NCI-H1417 (cell line): Measurements from ENCODE around the gene B4GALT7.
"Not testable (repeated sequence)": the region's sequence is repeated elsewhere in the genome, so short reads cannot be mapped to it uniquely, and the experiment has no call there.

Experiments
- DNase-seq, 3 experiments: peaks; one replicate each; lab custom pipeline; 2025; lab: John Stamatoyannopoulos, UW

The B4GALT7 gene

DNA sequence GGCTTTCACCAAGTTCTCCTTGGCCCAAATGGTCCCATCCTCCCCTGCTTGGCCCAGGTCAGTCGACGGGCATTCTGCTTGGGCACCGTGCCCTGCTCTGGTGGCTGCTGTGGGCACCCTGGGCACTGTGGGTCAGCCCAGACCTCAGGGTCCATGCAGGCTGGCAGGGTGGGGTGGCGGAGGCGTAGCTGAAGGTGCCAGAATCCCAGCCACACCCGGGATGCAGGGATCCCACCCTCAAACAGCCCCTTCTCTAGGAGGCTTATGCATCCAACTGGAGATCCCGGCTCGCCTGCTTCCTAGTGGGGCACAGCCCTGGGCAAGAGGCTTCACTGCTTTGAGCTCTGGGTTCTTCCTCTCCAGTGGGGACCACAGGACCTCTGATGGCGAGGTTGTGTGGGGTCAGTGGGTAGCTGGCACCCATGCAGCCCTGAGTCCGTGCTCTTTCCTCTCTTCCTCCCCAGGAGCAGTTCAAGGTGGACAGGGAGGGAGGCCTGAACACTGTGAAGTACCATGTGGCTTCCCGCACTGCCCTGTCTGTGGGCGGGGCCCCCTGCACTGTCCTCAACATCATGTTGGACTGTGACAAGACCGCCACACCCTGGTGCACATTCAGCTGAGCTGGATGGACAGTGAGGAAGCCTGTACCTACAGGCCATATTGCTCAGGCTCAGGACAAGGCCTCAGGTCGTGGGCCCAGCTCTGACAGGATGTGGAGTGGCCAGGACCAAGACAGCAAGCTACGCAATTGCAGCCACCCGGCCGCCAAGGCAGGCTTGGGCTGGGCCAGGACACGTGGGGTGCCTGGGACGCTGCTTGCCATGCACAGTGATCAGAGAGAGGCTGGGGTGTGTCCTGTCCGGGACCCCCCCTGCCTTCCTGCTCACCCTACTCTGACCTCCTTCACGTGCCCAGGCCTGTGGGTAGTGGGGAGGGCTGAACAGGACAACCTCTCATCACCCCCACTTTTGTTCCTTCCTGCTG lies 9.4 kb downstream of the B4GALT7 start:
- DNase-seq: no peak

DNA sequence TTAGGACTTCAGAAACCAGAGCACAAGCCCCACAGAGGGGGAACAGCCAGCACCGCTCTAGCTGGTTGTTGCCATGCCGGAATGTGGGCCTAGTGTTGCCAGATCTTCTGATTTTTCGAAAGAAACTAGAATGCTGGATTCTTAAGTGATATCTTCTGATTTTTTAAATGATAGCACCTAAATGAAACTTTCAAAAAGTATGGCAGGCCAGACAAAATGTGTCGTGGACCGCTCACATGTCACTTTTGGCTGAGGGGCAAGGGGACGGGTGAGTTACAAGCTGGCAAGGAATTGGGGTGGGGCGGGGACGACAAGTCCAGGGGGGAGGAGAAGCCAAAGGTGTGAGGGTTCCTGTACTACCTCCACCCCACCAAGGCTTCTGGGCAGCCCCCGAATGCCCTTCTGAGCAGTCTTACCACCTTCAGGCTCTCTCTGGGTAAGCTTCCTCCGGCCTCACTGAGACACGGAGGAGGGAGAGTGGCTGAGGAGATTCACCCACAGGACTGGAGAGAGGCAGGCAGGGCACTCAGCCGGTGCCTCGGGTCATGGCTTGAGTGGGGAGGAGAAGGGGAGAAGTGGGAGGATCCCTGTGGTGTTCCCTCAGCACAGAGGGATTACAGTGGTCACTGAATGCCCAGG lies 10.3 kb downstream of the B4GALT7 start:
- no peak for DNase-seq

DNA sequence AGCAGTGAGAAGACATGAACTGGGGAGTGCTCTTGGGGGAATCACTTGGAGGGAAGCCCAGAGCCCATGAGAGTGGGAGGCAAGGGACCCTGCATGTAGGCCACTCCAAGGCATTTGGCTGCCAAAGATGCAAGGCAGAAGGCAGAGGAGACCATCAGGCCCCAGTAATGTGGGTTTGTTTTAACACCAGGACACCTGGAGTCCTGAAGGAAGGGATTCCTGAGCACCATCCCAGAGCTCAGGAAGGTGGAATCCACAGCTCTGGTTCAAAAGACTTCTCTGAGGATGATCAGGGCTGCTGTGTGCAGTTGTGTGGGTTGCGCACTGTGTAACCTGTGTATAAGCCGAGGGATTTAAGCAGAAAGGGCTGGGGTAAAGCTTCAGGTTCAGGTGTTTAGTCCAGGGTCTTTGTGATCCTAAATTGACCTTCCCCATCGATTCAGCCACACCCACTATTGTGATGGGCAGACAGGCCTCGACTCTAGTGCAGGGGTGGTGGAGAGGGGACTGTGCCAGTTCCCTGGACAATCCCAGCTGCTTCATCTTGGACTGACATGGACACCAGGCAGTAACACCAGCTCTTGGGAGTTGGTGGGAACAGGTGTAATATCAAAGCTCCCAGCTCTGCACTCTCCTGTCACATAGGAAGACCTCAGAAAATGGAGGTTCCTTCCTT lies 11.0 kb downstream of the B4GALT7 start:
- no peak for DNase-seq

DNA sequence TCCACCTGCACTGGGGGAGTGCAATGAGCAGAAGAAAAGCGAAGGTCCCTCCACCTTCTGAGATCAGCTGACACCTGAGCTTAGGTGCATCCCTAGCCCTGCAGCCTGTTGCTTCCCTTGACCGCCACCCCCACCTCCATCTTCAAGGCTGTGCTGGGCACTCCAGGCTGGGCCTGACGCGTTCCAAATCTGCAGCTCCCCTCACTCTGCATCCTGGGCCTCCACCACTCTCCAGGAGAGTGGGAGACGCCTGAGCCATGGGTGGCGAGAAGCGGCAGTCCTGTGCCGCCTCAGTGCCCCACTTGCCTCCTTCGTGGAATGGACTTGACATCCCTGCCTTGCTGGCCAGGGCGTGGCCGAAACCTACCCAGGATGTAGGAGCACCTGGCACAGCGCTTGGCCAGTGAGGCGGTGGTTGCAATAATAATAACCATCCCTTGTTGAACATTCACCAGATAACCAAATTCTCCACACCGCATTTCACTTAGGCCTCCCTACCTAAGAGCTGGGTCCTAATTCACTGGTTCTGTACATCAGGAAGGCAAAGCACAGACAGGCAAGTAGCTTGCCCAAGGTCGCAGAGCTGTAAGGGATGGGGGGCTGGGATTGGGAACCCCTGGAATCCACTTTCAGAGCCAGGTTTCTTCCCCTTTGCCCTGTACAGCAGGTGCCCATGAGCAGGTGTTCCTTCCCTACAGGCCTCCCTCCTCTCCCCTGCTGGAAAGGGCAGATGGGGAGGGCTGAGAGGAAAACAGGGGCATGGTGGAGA lies 11.7 kb downstream of the B4GALT7 start:
- DNase-seq: no peak

DNA sequence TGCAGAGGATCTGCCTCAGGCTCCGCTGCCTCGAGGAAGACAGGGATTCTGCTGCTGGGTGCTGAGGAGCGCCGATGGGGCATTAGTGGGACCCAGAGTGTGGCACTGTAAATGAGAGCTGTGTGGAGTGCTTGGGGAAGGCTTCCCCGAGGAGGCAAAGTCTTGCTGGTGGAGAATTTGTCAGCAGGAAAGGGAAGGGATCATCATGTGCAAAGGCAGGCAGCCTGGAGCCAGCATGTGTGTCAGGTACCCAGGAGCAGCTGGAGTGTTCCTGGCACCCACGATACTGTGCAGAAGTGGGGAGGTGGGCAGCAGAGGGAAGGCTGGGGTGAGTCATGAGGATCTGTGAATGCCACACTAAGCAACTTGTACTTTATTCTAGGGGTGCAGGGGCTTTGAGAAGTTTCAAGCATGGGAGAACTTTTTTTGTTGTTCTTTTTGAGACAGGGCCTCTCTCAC lies 12.3 kb downstream of the B4GALT7 start:
- no peak for DNase-seq

DNA sequence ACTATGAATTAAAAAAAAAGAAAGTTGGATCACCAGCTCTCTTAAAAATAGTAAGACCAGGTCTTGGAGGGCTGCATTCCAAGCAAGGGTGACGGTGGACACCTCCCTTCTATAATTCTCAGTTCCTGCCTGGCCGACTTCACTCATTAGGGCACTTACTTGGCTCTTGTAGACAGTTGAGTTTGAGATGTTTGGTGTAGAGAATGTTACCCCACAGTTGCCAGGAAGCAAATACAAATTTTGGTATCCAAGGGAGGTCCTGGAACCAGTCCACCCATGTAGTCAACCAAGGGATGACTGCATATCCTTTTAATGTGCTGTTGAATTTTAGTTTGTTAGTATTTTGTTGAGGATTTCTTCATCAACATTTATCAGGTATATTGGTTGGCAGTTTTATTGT lies 20.6 kb downstream of the B4GALT7 start:
- DNase-seq: no peak

DNA sequence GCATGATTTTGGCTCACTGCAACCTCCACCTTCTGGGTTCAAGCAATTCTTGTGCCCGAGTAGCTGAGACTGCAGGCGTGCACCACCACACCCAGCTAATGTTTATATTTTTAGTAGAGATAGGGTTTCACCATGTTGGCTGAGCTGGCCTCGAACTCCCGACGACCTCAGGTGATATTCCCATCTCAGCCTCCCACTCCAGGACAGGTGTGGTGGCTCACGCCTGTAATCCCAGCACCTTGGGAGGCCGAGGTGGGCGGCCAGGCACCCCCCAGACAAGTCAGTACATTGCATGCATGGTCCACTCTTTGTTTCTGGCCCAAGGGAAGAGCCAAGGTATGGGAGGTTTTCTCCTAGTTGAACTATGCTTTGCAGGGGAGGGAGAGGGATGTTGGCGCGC lies 24.2 kb downstream of the B4GALT7 start:
- not testable (repeated sequence) for DNase-seq

DNA sequence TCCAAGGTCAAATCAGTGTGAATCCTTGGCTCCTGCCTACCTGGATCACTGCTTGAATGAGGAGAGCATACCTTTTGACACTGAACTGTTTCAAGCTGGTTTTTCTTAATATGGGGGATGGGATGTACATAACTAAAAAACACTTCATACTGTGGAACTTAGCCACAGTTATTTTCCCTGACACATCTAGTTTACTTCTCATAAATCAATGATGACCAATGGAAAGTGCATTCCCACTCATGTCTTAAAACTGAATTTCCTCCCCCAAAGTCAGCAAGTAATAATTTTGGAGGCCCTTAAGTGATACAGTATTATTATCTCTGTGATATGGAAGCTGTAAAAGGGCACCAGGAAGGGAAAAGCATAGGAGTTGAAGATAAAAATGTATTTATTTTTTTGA lies 30.3 kb downstream of the B4GALT7 start:
- not testable (repeated sequence) for DNase-seq

DNA sequence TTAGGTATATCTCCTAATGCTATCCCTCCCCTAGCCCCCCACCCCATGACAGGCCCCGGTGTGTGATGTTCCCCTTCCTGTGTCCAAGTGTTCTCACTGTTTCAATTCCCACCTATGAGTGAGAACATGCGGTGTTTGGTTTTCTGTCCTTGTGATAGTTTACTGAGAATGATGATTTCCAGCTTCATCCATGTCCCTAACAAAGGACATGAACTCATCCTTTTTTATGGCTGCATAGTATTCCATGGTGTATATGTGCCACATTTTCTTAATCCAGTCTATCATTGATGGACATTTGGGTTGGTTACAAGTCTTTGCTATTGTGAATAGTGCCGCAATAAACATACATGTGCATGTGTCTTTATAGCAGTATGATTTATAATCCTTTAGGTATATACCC lies 35.0 kb downstream of the B4GALT7 start:
- not testable (repeated sequence) for DNase-seq

DNA sequence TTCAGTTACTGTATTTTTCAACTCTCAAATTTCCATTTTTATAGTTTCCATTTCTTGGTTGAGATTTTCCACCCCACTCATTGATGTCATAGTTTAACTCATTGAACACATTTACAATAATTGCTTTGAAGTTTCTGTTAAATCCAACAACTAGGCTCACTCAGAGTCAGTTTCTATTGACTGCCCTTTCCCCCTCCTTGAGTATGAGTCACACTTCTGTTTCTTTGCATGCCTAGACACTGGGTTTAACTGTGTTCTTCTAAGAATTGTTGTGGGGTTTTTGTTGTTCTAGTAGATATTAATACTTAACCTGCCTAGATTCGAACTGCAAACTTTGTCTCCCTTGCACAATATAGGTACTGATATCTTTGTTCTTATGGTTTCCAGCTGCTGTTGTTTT lies 45.5 kb downstream of the B4GALT7 start:
- DNase-seq: not testable (repeated sequence)

DNA sequence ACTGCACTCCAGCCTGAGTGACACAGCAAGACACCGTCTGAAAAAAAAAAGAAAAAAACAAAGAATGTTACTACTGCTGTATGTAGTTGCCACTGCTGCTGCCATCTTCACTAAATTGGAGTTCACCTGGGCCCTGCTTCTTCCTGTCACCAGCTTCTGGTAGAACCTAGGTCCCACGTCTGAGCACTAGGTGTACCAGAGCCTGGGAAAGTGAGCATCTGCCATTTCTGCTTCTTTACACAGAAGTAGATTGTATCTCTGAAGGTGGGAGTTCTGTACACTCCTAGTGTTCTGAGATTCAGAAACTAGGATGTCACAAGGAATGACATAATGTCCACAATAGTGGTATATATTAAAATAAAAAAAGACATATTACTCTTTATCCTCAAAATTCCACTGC lies 51.3 kb downstream of the B4GALT7 start:
- DNase-seq: not testable (repeated sequence)

DNA sequence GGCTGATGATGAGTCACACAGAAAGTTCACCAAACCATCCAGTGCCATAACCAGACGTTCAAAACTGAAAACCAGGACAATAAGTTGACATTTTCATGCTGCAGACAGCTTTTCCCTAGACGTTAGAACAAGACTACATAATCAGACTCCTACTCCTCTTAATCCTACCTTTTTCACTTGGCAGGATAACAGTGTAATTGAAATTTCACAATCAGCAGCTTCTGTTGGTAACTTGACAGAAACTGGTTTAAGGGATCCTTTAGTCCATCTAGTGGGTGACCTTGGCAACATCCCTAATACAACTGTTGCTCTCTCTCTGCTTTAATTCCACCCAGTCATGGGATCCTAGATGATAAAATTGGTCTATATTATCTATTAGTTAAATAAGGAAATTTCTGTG lies 57.9 kb downstream of the B4GALT7 start:
- not testable (repeated sequence) for DNase-seq

DNA sequence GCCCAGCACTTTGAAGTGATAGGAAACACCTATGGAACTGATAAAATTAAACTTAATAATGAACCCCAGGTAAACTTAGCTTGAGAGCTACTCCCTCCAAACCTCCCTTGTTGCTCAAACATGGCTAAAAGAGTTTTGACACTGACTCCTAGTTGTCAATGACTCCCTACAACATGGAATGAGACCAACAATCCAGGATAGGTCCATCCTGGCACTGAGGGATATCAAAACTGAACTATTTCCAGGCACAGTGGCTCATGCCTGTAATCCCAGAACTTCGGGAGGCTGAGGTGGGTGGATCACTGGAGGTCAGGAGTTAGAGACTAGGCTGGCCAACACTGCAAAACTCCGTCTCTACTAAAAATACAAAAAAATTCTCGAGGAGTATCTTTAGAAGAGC lies 58.6 kb downstream of the B4GALT7 start:
- DNase-seq: not testable (repeated sequence)
